Astrocyte of the cerebellum (primary cell): ENCODE data around the gene PRKAR2B.

Experiments used
- DNase-seq: peaks from one replicate; pipeline ENCODE4 v3.0.0-alpha.2; 2011; ENCODE audit warnings: low read depth
- H3K4me3 ChIP-seq: 2 replicates; pipeline ENCODE4 v1.5.1; 2011; ENCODE audit warnings: mild to moderate bottlenecking, low read depth, low read length, moderate library complexity
- in situ Hi-C: cut with HindIII; loops from 2 replicates; pipeline ENCODE4 v1.10.0; 2017; ENCODE audit warnings: low sequenced_read_pairs
- TF ChIP-seq, protein P1 (sequence below): IDR thresholded peaks from 2 replicates; pipeline ENCODE4 v1.5.1; 2012; ENCODE audit warnings: low read length, low read depth, moderate library complexity, mild to moderate bottlenecking; ENCODE audit errors: missing control alignments

Gene PRKAR2B

DNA sequence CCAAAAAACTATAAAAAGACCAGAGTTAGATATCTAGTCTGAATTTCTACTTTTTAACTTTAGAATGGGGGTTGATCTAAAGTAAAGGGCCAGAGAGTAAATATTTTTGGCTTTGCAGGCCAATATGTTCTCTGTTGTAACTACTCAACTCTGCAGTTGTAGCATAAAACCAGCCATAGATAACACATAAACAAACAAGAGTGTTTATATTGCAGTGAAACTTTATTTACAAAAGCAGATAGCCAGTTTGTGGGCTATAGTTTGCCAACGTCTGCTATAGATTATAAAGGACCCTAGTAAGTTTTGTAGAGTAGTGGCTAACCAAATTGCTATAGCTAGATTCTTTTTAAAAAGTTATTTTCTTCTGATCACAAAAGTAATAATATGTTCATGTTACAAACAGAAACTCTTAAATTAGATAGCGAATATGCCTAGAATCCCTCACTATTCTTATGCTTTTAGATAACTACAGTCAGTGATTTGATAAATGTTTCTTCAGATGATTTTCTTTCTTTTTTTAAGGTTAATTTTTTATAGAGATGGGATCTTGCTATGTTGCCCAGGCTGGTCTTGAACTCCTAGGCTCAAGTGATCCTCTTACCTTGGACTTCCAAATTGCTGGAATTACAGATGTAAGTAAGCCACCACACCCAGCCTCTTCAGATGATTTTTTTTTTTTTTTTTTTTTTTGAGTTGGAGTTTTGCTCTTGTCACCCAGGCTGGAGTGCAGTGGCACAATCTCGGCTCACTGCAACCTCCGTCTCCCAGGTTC is 100.7 kb downstream of the PRKAR2B start:
- TF ChIP-seq, protein P1, sequence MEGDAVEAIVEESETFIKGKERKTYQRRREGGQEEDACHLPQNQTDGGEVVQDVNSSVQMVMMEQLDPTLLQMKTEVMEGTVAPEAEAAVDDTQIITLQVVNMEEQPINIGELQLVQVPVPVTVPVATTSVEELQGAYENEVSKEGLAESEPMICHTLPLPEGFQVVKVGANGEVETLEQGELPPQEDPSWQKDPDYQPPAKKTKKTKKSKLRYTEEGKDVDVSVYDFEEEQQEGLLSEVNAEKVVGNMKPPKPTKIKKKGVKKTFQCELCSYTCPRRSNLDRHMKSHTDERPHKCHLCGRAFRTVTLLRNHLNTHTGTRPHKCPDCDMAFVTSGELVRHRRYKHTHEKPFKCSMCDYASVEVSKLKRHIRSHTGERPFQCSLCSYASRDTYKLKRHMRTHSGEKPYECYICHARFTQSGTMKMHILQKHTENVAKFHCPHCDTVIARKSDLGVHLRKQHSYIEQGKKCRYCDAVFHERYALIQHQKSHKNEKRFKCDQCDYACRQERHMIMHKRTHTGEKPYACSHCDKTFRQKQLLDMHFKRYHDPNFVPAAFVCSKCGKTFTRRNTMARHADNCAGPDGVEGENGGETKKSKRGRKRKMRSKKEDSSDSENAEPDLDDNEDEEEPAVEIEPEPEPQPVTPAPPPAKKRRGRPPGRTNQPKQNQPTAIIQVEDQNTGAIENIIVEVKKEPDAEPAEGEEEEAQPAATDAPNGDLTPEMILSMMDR, result no peak

DNA sequence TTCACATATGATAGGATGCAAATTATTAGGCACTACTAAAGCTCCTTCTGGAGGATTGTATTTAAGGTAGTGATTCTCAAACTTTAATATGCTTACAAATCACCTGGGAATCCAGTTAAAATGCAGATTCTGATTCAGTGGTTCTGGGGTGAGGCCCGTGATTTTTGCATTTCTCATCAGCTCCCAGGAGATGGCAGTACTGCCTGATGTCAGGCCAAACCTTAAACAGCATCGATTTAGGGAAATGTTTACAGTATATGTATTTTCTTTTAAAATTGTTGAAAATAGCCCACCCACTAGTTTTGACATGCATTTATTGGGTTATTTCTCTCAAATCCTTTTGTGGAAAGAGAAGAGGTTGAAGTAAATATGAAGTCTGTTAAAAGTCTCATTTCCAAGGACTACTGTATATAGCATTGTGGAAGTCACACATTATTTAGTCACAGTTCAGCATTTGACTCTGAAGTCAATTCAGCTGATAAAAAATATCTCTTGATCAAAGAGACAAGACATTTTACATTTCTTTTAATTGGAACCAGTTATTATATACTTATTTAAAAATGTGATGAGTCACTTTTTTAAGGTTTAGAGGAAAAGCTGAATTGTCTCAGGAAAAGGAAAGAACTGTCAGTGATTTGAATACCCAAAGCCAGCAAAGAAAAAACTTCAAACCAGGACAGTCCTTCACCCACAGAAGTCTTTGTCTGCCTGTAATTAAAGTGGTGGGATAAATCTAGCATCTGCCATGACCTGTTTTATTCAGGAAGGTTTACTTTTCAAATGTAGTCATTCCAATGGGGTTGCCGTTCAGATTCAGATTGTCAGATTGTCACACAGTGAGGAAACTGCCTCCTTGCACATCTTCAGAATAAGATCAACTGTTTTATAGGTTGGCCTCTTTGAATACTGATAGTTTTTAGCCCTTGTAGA is 103.2 kb downstream of the PRKAR2B start:
- no peak overlapping the region for H3K4me3 ChIP-seq
- no peak for DNase-seq
- TF ChIP-seq, protein P1, result peak; percentile 78
- in situ Hi-C loops, result no loop called here

More for the DNA sequence above, 100.7 kb downstream of the PRKAR2B start:
- in situ Hi-C loops, result no loop called here
- no peak for DNase-seq
- no peak overlapping the region for H3K4me3 ChIP-seq

DNA sequence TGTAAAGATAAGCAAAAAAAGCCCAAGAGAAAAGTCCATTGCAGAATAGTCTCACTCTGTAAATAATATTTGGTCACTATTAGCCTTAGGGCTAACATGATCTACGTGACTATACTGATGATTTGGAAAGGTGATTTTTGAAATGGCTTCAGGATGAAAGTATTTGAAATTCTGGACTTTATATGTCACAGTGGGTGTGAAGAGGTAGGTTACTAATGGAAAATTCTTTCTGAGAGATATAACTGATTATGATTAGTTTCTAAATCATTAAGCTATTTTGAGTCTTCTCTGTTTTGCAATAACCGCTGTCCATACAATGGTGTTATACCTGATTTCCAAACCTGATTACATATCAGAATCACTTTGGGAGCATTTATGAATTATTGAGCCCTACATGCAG is 104.2 kb downstream of the PRKAR2B start:
- in situ Hi-C loops, result no loop called here
- TF ChIP-seq, protein P1, result no peak
- no peak for DNase-seq
- no peak overlapping the region for H3K4me3 ChIP-seq

DNA sequence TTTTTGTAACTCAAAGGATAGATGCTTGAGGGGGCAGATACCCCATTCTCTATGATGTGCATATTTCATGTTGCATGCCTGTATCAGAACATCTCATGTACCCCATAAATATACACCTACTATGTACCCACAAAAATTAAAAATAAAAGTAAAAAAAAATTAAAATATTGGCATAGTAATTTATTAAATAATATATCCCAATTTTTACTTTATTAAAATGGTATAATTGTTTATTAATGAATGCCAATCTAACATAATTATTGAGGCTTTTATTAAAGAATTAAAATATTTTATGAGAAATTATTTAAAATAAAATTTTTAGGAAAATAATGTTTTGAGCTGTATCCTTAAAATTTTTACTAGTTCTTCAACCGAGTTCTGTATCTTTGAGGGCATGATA is 105.4 kb downstream of the PRKAR2B start:
- H3K4me3 ChIP-seq, result no peak overlapping the region
- TF ChIP-seq, protein P1, result no peak
- no peak for DNase-seq
- in situ Hi-C loops, result no loop called here

DNA sequence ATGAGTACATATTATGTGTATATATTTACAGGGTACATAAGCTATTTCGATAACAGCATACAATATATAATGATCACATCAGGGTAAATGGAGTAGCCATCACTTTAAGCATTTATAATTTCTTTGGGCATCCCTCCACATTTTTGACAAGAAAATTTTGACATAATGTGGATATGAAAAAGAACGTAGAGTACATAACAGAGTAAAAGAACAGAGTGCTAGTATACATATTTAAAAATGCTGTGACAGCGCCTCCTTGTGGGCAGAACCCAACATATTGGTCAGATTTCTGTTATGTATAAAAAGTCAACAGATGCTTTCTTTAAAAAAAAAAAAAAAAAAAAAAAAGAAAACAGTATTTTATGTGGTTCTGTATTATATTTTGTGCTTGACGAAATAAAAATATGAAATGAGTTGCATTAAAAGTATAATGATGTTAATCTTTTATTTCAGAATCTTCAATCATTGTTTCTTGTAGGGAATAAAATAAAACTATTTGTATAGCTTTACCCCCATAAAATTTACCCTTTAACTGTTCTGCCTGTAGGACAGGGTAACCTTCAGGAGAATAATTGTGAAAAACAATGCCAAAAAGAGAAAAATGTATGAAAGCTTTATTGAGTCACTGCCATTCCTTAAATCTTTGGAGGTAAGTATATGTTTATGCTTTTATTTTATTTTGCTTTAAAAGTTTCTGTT is 106.0 kb downstream of the PRKAR2B start:
- TF ChIP-seq, protein P1, result peak; percentile 56
- in situ Hi-C loops, result no loop called here
- DNase-seq, result peak; percentile 68
- no peak overlapping the region for H3K4me3 ChIP-seq

DNA sequence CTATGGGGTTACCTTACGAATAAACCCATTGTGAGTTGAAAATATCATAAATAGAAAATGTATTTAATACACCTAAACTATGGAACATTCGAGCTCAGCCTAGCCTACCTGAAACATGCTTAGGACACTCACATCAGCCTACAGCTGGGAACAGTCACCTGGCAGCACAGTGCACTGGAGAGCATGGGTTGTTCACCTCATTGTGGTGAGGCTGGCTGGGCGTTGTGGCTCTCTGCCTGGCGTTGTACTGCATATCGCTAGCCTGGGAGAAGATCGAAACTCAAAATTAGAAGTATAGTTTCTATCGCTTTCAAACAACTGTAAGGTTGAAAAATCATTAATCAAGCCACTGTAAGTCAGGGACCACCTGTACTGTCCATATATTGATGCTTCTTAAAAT is 107.0 kb downstream of the PRKAR2B start:
- TF ChIP-seq, protein P1, result no peak
- no peak for DNase-seq
- H3K4me3 ChIP-seq, result no peak overlapping the region
- in situ Hi-C loops, result no loop called here
